SKM-1 treated with dmso at 0.1 percent for 144 hours (cell line): ENCODE results near the gene ACY1.

Experiments used
- DNase-seq: peaks from one replicate; lab custom pipeline; 2025; ENCODE audit not compliant: unreplicated experiment; lab: John Stamatoyannopoulos, UW

Gene ACY1

DNA sequence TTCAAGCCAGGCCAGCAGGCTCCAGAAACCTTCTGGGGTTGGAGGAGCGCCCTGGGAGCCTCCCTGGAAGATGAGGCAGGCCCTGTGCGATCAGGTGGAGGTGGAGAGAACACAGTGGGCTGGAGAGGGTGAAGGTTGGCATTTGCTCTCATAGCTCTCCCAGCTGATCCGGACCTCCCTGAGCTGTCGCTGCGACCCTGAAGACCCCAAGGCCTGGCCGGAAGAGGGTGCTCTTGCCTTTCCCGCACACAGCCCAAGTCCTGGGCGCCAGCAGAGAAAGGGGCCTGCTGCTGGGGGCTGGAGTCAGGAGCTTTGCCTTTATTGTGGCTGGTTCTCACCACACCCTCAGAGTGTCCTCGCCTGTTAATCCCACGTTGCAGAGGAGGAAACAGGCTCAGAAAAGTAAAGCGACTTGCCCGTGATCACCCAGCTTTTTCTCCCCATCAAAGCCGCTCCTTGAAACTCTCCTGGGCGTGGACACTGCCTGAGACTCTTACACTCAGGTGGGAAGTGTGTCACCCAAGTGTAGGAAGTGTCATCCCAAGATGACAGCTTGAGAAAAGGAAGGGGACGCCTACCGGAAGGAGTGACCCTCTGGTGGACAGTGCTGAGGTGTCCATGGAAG is 20.9 kb downstream of the ACY1 start:
- DNase-seq, result no peak

DNA sequence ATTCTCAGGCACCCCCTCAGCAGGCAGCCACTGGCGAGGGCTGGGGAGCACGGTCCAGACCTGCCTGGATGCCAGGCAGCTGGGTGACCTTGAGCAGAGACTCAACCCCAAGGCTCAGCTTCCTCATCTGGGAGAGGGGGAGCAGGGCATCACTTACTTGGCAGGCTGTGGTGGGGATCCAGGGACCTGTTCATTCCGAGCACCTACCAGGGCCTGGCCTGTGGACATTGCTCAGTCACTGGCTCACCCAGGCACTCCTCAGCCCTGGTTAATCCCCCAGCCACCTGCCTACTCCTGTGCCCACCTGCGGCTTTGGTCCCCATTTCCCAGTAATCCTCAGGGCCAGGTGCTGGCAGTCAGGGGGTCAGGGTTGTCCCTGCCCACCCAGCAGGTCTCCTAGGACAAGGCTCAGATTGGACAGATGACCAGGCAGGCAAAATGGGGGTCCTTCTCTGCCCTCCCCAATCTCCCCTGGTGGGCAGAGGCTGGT is 21.6 kb downstream of the ACY1 start:
- no peak for DNase-seq

GRCh38 chr3:52005571-52005986 is 22.2 kb downstream of the ACY1 start:
- no peak for DNase-seq

DNA sequence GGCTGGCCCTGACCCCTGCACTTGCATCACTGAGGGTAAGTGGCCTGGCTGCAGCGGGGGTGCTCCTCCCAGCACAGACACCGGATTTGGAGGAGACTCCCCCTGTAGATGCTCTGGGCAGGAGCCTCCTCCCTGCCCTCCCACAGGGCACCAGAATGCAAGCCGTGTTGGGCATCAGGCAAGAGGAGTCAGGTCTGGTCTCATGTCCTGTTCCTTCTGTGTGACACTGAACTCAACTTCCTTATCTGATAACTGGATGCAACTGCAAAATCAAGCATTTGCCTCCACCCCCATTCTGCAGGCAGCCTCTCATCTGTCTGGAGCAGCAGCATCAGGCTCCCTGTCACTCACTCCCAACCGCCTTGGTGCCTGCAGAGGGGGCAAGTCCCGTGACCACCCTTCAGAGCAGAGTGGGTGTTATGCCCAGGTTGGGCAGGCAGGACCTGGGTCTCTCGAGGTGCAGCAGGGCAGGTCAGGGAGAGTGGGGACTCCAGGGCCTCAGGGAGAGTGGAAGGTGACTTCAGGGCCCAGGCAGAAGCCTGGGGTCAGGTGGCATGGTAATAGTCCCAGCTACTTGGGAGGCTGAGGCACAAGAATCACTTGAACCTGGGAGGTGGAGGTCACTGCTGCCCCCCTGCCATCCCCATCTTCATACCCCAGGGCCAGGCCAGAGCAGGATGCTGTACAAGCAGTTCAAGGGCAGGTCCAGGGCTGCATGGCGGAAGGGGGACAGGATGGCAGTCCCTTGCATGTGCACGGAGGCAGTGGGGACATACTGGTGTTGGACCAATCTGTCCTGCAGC is 22.9 kb downstream of the ACY1 start:
- peak; percentile 41 for DNase-seq

DNA sequence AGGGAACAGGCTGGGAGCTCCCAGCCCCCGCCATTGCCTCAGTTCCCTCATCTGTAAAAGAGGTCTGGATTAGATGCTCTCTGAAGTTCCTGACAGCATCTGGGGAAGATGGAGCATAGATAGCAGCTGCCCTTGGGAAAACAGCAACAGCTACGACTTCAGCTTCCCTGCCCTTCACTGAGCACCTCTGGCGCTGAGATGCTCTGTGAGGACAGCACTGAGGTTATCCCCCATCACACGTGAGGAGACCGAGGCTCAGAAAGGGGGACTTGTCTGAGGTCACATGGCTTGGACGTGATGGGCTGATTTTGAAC is 23.4 kb downstream of the ACY1 start:
- DNase-seq, result no peak

GRCh38 chr3:52007291-52007690 is 24.0 kb downstream of the ACY1 start:
- DNase-seq, result no peak

DNA sequence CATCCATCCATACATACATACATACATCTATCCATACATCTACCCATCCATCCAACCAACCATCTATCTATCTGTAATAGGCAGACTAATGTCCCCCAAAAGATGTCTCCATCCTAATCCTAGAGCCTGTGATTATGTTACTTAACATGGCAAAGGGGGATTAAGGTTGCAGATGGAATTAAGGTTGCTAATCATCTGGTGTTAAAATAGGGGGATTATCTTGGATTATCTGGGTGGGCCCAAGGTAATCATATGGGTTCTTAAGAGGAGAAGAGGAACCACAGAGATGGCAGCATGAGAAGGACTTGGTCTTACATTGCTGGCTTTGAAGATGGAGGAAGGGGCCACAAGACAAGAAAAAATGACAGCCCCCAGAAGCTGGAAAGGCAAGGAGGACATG is 27.1 kb downstream of the ACY1 start:
- no peak for DNase-seq

GRCh38 chr3:52012699-52013098 is 29.4 kb downstream of the ACY1 start:
- DNase-seq, result no peak

DNA sequence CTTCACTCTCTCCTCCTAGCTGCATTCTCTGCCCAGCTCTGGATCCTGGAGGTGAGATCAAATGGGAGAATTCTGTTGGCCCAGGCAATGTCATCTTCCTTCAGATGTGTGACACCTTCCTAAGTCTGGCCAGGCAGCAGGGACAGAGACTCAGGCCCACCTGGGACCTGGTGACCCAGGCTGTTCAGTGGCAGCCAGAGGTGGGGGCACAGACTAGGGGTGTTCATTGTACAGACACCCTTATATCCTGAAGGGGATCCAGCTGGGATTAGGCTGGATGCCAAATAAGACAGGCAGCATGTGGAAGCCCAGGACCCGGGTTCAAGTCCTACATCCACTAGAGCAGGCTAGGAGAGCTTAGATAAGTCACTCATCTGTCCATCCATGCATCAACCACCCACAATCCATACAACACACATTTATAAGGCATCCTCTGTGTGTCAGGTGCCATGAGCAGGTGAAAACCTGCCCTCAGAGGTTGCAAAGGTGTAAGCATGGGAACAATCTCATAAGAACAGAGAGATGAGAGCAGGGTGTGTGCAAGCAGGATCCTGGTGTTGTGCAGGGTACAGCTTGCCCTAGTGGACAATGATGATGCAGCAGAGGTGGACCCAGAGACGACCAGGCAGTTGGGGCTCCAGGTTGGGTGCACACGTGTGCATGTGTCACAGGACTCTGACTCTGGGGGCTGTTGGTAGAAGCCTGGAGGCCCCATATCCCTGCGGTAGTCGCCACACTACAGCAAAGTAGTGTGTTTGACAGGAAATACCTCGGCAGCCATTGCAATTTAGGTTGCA is 30.7 kb downstream of the ACY1 start:
- DNase-seq, result no peak

GRCh38 chr3:52014613-52015012 is 31.3 kb downstream of the ACY1 start:
- DNase-seq, result no peak

DNA sequence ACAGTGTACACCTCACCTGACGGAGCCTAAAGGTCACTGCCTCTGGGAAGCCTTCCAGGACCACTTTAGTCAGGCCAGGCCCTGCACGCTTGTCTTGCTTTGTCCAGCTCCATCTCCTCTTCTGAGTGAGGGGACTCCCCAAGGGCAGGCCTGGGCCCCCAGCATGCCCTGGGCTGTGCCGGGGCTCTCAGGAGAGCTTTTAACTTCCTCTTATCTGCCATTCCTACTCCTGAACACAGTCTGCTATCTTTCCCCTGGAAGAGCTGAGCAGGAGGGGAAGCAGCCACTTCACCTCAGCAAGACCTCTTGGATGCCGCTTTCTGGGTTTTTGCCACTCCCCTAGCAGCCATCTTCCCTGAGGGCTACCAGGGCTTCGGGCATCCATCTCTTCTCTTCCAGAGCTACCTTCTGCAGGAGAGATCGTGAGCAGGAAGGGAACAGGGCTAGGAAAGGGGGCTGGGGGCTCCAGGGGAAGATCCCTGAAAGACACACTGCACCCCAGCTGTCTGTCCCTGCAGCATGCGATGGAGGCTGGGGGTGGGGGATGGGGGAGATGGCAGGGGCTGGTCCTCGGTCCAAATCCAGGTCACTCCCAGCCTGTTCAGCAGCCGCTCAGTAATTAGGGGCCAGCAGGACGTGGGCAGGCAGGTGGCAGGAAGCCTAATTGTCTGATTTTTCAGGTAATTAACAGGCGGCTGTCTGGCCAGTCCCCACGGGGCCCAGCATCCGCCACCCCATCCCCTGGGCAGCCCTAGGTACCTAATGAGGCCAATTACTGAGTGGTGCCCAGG is 32.3 kb downstream of the ACY1 start:
- no peak for DNase-seq

- no peak for DNase-seq
Measured at GRCh38 chr3:52017586-52017985, 34.3 kb downstream of the ACY1 start.

GRCh38 chr3:52018319-52019000 is 35.1 kb downstream of the ACY1 start:
- DNase-seq, result no peak

DNA sequence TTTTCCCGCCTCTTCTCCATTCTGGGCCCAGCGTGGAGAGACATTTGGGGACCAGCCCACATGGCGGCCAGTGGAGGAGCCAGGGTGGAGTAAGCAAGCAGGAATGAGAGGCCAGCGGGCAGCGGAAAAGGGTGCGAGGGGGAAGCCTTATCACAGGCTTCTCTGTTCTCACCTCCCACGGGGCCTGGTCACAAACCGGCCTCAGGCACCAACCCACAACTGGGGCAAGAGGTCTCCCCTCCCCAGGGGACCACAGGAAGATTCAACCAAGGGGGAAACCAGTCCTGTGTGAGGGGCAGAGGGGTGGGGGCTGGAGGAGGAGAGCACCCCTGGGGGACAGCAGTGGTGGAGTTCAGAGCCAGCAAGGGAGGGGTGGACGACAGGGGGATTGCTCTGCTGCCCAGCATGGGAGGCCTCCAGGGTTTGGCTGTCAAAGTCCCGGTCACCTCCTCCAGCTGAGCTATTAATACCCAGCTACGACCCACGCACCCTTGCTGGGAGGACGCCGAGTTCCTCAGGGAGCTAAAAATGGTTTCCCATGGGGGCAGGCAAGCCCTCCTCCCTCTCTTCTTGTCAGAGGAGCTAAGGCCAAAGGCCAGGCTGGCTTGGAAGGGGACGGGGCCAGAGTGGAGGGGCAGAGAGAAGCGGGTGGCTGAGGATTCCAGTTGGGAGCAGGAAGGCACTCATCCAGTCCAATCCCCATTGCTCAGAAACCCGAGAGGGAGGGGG is 36.2 kb downstream of the ACY1 start:
- DNase-seq, result no peak

GRCh38 chr3:52020796-52021195 is 37.5 kb downstream of the ACY1 start:
- DNase-seq, result no peak

- DNase-seq, result no peak
Measured at GRCh38 chr3:52021489-52022268, 38.3 kb downstream of the ACY1 start.

GRCh38 chr3:52022323-52023100 is 39.2 kb downstream of the ACY1 start:
- DNase-seq, result no peak

DNA sequence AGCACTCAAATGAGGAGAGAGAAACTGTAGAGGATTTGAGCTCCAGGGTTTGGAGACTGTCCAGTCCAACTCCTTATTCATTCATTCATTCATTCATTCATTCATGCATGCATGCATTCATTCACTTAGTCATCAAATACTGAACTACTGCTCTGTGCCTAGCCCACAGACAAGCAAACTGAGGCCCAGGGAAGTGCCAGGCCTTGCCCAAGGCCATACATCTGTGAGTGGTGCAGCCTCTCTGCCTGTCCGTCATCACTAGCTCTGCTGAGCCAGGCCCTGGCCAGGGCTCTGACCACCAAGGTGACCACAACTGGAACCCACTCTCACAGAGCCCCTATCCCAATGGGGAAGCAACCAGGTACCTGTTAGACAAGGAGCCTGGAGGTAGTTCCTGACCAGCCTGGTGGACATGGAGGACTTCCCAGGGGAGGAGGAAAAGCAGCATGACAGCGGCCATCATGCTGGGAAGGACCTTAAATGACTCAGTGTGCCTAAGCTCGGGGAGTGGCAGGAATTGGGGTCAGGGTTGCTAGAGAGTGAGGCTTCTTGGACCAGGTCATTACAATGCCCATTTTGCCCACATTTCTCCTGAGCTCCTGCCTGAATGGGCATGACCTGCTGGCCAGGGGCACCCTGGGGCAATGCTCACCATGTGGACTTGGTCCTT is 39.9 kb downstream of the ACY1 start:
- DNase-seq, result no peak
